Measurements from ENCODE around the gene DNAAF1.

DNA sequence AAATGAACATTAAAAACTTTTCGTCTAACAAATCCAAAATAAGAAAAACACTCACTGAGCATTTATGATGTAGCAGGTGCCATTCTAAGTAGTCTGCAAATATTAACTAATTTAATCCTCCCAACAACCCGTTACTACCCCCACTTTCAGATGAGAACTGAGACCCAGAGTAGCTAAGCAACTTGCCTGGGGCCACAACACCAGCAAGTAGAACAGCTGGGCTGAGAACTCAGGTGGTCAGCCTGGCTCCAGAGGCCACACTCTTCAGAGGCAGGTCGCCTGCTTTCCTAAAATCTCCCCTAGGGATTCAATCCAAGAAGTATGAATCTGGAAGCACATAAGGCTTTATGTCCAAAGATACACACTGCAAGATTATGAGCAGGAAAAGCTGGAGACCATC is 34.6 kb upstream of the DNAAF1 start:
- TF ChIP-seq POLR2A (IDR thresholded peaks at IDR 0.05), result no peak
- TF ChIP-seq, protein P1, sequence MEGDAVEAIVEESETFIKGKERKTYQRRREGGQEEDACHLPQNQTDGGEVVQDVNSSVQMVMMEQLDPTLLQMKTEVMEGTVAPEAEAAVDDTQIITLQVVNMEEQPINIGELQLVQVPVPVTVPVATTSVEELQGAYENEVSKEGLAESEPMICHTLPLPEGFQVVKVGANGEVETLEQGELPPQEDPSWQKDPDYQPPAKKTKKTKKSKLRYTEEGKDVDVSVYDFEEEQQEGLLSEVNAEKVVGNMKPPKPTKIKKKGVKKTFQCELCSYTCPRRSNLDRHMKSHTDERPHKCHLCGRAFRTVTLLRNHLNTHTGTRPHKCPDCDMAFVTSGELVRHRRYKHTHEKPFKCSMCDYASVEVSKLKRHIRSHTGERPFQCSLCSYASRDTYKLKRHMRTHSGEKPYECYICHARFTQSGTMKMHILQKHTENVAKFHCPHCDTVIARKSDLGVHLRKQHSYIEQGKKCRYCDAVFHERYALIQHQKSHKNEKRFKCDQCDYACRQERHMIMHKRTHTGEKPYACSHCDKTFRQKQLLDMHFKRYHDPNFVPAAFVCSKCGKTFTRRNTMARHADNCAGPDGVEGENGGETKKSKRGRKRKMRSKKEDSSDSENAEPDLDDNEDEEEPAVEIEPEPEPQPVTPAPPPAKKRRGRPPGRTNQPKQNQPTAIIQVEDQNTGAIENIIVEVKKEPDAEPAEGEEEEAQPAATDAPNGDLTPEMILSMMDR (IDR thresholded peaks at IDR 0.05), result no peak
- no peak for TF ChIP-seq EP300 (IDR thresholded peaks at IDR 0.05)

Data from tibial nerve (tissue), 4 donors.